ENCODE results near the gene BLOC1S4.
"Not testable (repeated sequence)": the region's sequence is repeated elsewhere in the genome, so short reads cannot be mapped to it uniquely, and the experiment has no call there.

BLOC1S4 gene

GRCh38 chr4:6716018-6716911, at the start of gene BLOC1S4:
Gene BLOC1S4 (plus strand): TSS chr4:6716174. CDS start chr4:6716210, 36 bp downstream.
- peak; percentile 77 for DNase-seq

GRCh38 chr4:6668391-6668790, 47.6 kb upstream of the BLOC1S4 start:
- no peak for DNase-seq

GRCh38 chr4:6671648-6672047, 44.3 kb upstream of the BLOC1S4 start:
- no peak for DNase-seq

GRCh38 chr4:6672131-6672530, 43.8 kb upstream of the BLOC1S4 start:
- DNase-seq, result no peak

- DNase-seq, result not testable (repeated sequence)
These were observed 43.3 kb upstream of the BLOC1S4 start for GRCh38 chr4:6672541-6673190.

GRCh38 chr4:6673191-6673659, 42.7 kb upstream of the BLOC1S4 start:
- peak; percentile 2 for DNase-seq

GRCh38 chr4:6673660-6674499, 42.1 kb upstream of the BLOC1S4 start:
- peak; percentile 84 for DNase-seq

- DNase-seq, result peak; percentile 35
These were observed 41.3 kb upstream of the BLOC1S4 start for GRCh38 chr4:6674500-6675149.

- DNase-seq, result no peak
These were observed 39.0 kb upstream of the BLOC1S4 start for GRCh38 chr4:6676722-6677558.

- DNase-seq, result no peak
These were observed 35.5 kb upstream of the BLOC1S4 start for GRCh38 chr4:6680372-6681034.

- no peak for DNase-seq
These were observed 34.8 kb upstream of the BLOC1S4 start for GRCh38 chr4:6681191-6681590.

GRCh38 chr4:6682862-6683590, 32.9 kb upstream of the BLOC1S4 start:
- DNase-seq, result no peak

- DNase-seq, result no peak
These were observed 31.3 kb upstream of the BLOC1S4 start for GRCh38 chr4:6684656-6685055.

GRCh38 chr4:6686104-6686787, 29.7 kb upstream of the BLOC1S4 start:
- no peak for DNase-seq

GRCh38 chr4:6687947-6688878, 27.8 kb upstream of the BLOC1S4 start:
- no peak for DNase-seq

GRCh38 chr4:6688879-6689505, 27.0 kb upstream of the BLOC1S4 start:
- DNase-seq, result no peak

- no peak for DNase-seq
These were observed 26.4 kb upstream of the BLOC1S4 start for GRCh38 chr4:6689506-6689960.

- no peak for DNase-seq
These were observed 23.6 kb upstream of the BLOC1S4 start for GRCh38 chr4:6692379-6692778.
